GM12891 (cell line): Measurements from ENCODE around the gene TIMP2.
"Not testable (repeated sequence)": the region's sequence is repeated elsewhere in the genome, so short reads cannot be mapped to it uniquely, and the experiment has no call there.

ENCODE experiments used
- DNase-seq: peaks from one replicate; pipeline ENCODE4 v3.0.0; 2011; ENCODE audit warnings: low spot score; ENCODE audit not compliant: insufficient read length
- FAIRE-seq: peaks from 2 replicates; lab custom pipeline; 2011; peaks lifted over from hg19 to GRCh38; lab: Jason Lieb, UNC
- PAX5 ChIP-seq: IDR thresholded peaks from 2 replicates; pipeline ENCODE4 v1.6.1; 2011; ENCODE audit warnings: low read length, moderate library complexity, mild to moderate bottlenecking; ENCODE audit not compliant: insufficient read depth, severe bottlenecking
- POLR2A ChIP-seq: IDR thresholded peaks from 2 replicates; pipeline ENCODE4 v1.6.1; 2011; ENCODE audit warnings: low read depth, low read length, control low read depth
- POLR2AphosphoS5 ChIP-seq: IDR thresholded peaks from 2 replicates; pipeline ENCODE4 v1.6.1; 2011; ENCODE audit warnings: low read depth, low read length, control low read depth
- POU2F2 ChIP-seq: IDR thresholded peaks from 2 replicates; pipeline ENCODE4 v1.6.1; 2011; ENCODE audit warnings: low read depth, mild to moderate bottlenecking, control low read depth, low read length, moderate library complexity
- SPI1 ChIP-seq: IDR thresholded peaks from 2 replicates; pipeline ENCODE4 v1.6.1; 2011; ENCODE audit warnings: low read depth, low read length, control low read depth
- TAF1 ChIP-seq: IDR thresholded peaks from 2 replicates; pipeline ENCODE4 v1.6.1; 2011; ENCODE audit warnings: low read depth, low read length, control low read depth

TIMP2 gene

GRCh38 chr17:78878871-78879527 is 46.2 kb downstream of the TIMP2 start:
- TF ChIP-seq POLR2AphosphoS5, result no peak
- TF ChIP-seq PAX5, result no peak
- TF ChIP-seq TAF1, result no peak
- no peak for TF ChIP-seq POU2F2
- TF ChIP-seq SPI1, result no peak
- no peak for TF ChIP-seq POLR2A
- DNase-seq (no peak), FAIRE-seq (no peak)

- TF ChIP-seq POLR2AphosphoS5 (no peak), POU2F2 (no peak), POLR2A (no peak), SPI1 (no peak)
- DNase-seq (no peak), FAIRE-seq (no peak)
Measured at GRCh38 chr17:78878261-78878660, 46.9 kb downstream of the TIMP2 start.

- not testable (repeated sequence) for DNase-seq, FAIRE-seq
Measured at GRCh38 chr17:78876954-78877517, 48.2 kb downstream of the TIMP2 start.

- no peak for FAIRE-seq
- no peak for DNase-seq
- TF ChIP-seq TAF1 (no peak), POLR2AphosphoS5 (no peak), PAX5 (no peak), SPI1 (no peak), POLR2A (no peak), POU2F2 (no peak)
Measured at GRCh38 chr17:78876094-78876597, 49.0 kb downstream of the TIMP2 start.

GRCh38 chr17:78875363-78876093 is 49.7 kb downstream of the TIMP2 start:
- no peak for FAIRE-seq
- no peak for DNase-seq
- no peak for TF ChIP-seq POLR2A
- TF ChIP-seq TAF1, result no peak
- TF ChIP-seq PAX5, result no peak
- no peak for TF ChIP-seq SPI1
- TF ChIP-seq POLR2AphosphoS5, result no peak
- TF ChIP-seq POU2F2, result no peak

- DNase-seq, result no peak
- TF ChIP-seq POLR2AphosphoS5 (no peak), PAX5 (no peak), SPI1 (no peak), POLR2A (no peak), TAF1 (no peak), POU2F2 (no peak)
Measured at GRCh38 chr17:78873519-78874340, 51.5 kb downstream of the TIMP2 start.

GRCh38 chr17:78872486-78872885 is 52.7 kb downstream of the TIMP2 start:
- TF ChIP-seq TAF1, result no peak
- no peak for TF ChIP-seq POLR2AphosphoS5
- no peak for TF ChIP-seq POU2F2
- TF ChIP-seq PAX5, result no peak
- TF ChIP-seq SPI1, result no peak
- TF ChIP-seq POLR2A, result no peak
- DNase-seq (no peak), FAIRE-seq (no peak)

More at GRCh38 chr17:78873519-78874340, 51.5 kb downstream of the TIMP2 start:
- FAIRE-seq, result no peak

- DNase-seq (no peak), FAIRE-seq (no peak)
- no peak for TF ChIP-seq SPI1
- no peak for TF ChIP-seq POLR2A
Measured at GRCh38 chr17:78870621-78871020, 54.6 kb downstream of the TIMP2 start.

- TF ChIP-seq POLR2A (no peak), POLR2AphosphoS5 (no peak), PAX5 (no peak), SPI1 (no peak), TAF1 (no peak), POU2F2 (no peak)
- DNase-seq (no peak), FAIRE-seq (no peak)
Measured at GRCh38 chr17:78868391-78868790, 56.8 kb downstream of the TIMP2 start.

GRCh38 chr17:78867046-78867445 is 58.1 kb downstream of the TIMP2 start:
- DNase-seq, FAIRE-seq: not testable (repeated sequence)
